ENCODE results near the gene RIPOR3. TPM values are rescaled to one million over a fixed set of nuclear protein-coding genes. Genes with fewer than 3 reads are reported as not detected.

The RIPOR3 gene
- total RNA-seq, 1 donor from 2014 or later: 0.31 TPM

GRCh38 chr20:50586531-50587232 is 104.7 kb downstream of the RIPOR3 start:
- H3K9me3 Mint-ChIP-seq (ENCODE audit: low read depth): no peaks in the 10 kb centered on the region
- no peak overlapping the region for H3K4me3 Mint-ChIP-seq (ENCODE audit: low read depth)
- H3K4me1 Mint-ChIP-seq (ENCODE audit: low read depth): no peaks in the 10 kb centered on the region
- no peak for DNase-seq (ENCODE audit: low spot score, unreplicated experiment)
- no peaks in the 10 kb centered on the region for H3K27me3 Mint-ChIP-seq
- H3K36me3 Mint-ChIP-seq (ENCODE audit: insufficient read depth): peaks cover 10% of the 10 kb centered on the region
- TF ChIP-seq, protein P1, sequence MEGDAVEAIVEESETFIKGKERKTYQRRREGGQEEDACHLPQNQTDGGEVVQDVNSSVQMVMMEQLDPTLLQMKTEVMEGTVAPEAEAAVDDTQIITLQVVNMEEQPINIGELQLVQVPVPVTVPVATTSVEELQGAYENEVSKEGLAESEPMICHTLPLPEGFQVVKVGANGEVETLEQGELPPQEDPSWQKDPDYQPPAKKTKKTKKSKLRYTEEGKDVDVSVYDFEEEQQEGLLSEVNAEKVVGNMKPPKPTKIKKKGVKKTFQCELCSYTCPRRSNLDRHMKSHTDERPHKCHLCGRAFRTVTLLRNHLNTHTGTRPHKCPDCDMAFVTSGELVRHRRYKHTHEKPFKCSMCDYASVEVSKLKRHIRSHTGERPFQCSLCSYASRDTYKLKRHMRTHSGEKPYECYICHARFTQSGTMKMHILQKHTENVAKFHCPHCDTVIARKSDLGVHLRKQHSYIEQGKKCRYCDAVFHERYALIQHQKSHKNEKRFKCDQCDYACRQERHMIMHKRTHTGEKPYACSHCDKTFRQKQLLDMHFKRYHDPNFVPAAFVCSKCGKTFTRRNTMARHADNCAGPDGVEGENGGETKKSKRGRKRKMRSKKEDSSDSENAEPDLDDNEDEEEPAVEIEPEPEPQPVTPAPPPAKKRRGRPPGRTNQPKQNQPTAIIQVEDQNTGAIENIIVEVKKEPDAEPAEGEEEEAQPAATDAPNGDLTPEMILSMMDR (IDR thresholded peaks at IDR 0.05; ENCODE audit: unreplicated experiment): no peak
- no peak overlapping the region for H3K27ac Mint-ChIP-seq

DNA sequence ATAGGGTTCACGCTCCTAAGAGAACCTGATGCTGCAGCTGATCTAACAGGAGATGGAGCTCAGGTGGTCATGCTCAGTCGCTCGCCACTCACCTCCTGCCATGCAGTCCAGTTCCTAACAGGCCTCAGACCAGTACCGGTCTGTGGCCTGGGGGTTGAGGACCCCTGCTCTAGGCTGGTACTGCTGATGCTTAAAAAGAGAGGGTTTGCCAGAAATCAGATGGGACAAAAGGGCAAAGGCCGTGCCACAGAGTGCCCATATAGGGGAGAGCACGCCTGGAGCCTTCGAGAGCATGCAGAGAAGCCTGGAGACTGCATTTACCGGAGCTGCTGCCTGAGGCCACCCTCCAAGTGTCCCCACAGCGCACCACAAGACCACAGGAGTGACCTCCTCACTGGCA is 105.7 kb downstream of the RIPOR3 start:
- Mint-ChIP-seq H3K36me3 (ENCODE audit: insufficient read depth) (peaks cover 10% of the 10 kb centered on the region), H3K27ac (no peak overlapping the region), H3K4me3 (ENCODE audit: low read depth) (no peak overlapping the region), H3K27me3 (no peaks in the 10 kb centered on the region), H3K4me1 (ENCODE audit: low read depth) (no peaks in the 10 kb centered on the region), H3K9me3 (ENCODE audit: low read depth) (no peaks in the 10 kb centered on the region)
- TF ChIP-seq, protein P1 (IDR thresholded peaks at IDR 0.05; ENCODE audit: unreplicated experiment): no peak
- DNase-seq (ENCODE audit: low spot score, unreplicated experiment): no peak

GRCh38 chr20:50585214-50585613 is 106.1 kb downstream of the RIPOR3 start:
- H3K9me3 Mint-ChIP-seq (ENCODE audit: low read depth): no peaks in the 10 kb centered on the region
- TF ChIP-seq, protein P1 (IDR thresholded peaks at IDR 0.05; ENCODE audit: unreplicated experiment): no peak
- no peak overlapping the region for H3K27ac Mint-ChIP-seq
- H3K36me3 Mint-ChIP-seq (ENCODE audit: insufficient read depth): peaks cover 13% of the 10 kb centered on the region
- no peak for DNase-seq (ENCODE audit: low spot score, unreplicated experiment)
- H3K27me3 Mint-ChIP-seq: no peaks in the 10 kb centered on the region
- no peaks in the 10 kb centered on the region for H3K4me1 Mint-ChIP-seq (ENCODE audit: low read depth)
- H3K4me3 Mint-ChIP-seq (ENCODE audit: low read depth): no peak overlapping the region

- H3K27ac Mint-ChIP-seq: no peak overlapping the region
- H3K9me3 Mint-ChIP-seq (ENCODE audit: low read depth): no peaks in the 10 kb centered on the region
- H3K27me3 Mint-ChIP-seq: no peaks in the 10 kb centered on the region
- TF ChIP-seq, protein P1 (IDR thresholded peaks at IDR 0.05; ENCODE audit: unreplicated experiment): no peak
- H3K36me3 Mint-ChIP-seq (ENCODE audit: insufficient read depth): peaks cover 15% of the 10 kb centered on the region
- no peak overlapping the region for H3K4me3 Mint-ChIP-seq (ENCODE audit: low read depth)
- H3K4me1 Mint-ChIP-seq (ENCODE audit: low read depth): no peaks in the 10 kb centered on the region
- DNase-seq (ENCODE audit: low spot score, unreplicated experiment): no peak
Measured at GRCh38 chr20:50584687-50585086, 106.7 kb downstream of the RIPOR3 start.

DNA sequence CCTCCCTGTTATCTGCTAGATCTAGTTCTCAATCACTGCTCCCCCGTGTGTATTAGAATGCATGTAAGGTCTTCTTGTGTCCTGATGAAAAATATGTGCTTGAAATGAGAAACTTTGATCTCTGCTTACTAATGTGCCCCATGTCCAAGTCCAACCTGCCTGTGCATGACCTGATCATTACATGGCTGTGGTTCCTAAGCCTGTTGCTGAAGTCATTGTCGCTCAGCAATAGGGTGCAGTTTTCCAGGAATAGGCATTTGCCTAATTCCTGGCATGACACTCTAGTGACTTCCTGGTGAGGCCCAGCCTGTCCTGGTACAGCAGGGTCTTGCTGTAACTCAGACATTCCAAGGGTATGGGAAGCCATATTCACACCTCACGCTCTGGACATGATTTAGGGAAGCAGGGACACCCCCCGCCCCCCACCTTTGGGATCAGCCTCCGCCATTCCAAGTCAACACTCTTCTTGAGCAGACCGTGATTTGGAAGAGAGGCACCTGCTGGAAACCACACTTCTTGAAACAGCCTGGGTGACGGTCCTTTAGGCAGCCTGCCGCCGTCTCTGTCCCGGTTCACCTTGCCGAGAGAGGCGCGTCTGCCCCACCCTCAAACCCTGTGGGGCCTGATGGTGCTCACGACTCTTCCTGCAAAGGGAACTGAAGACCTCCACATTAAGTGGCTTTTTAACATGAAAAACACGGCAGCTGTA is 107.7 kb downstream of the RIPOR3 start:
- TF ChIP-seq, protein P1 (IDR thresholded peaks at IDR 0.05; ENCODE audit: unreplicated experiment): no peak
- Mint-ChIP-seq H3K4me3 (ENCODE audit: low read depth) (no peak overlapping the region), H3K27me3 (no peaks in the 10 kb centered on the region), H3K27ac (no peak overlapping the region), H3K9me3 (ENCODE audit: low read depth) (no peaks in the 10 kb centered on the region), H3K4me1 (ENCODE audit: low read depth) (no peaks in the 10 kb centered on the region), H3K36me3 (ENCODE audit: insufficient read depth) (peaks cover 20% of the 10 kb centered on the region)
- DNase-seq (ENCODE audit: low spot score, unreplicated experiment): no peak

Data from progenitor cell of endocrine pancreas (in vitro differentiated cells).